HL-60 (cell line): ENCODE measurements around the gene PRPS2.

Experiments used
- DNase-seq, 2 experiments: peaks; one replicate each; pipeline ENCODE4 v3.0.0-alpha.2; 2010 to 2020; ENCODE audit warnings: low read depth in 1 of 2, low spot score in 1 of 2
- H3K27ac ChIP-seq: fragments of 250-450 bp; sonication (Bioruptor Pico); replicated peaks from 2 replicates; pipeline ENCODE4 v1.5.1; 2020; ENCODE audit warnings: mild to moderate bottlenecking, moderate library complexity
- H3K27me3 ChIP-seq: fragments of 250-450 bp; sonication (Bioruptor Pico); 2 replicates; pipeline ENCODE4 v1.5.1; 2021; ENCODE audit warnings: mild to moderate bottlenecking, moderate library complexity; ENCODE audit not compliant: insufficient read depth, poor library complexity, severe bottlenecking
- H3K4me3 ChIP-seq: replicated peaks from 2 replicates; pipeline ENCODE4 v1.5.1; 2011; ENCODE audit warnings: mild to moderate bottlenecking, control low read depth, low read length; ENCODE audit not compliant: insufficient read depth
- CTCF ChIP-seq: IDR thresholded peaks from one replicate; pipeline ENCODE4 v1.5.1; 2011; ENCODE audit warnings: low read length, control low read depth, inconsistent platforms; ENCODE audit not compliant: insufficient read depth
- GABPA ChIP-seq: IDR thresholded peaks from 2 replicates; pipeline ENCODE4 v1.6.1; 2012; ENCODE audit warnings: low read depth
- POLR2AphosphoS5 ChIP-seq: IDR thresholded peaks from 2 replicates; pipeline ENCODE4 v1.6.1; 2012; ENCODE audit warnings: low read depth
- SPI1 ChIP-seq: IDR thresholded peaks from 2 replicates; pipeline ENCODE4 v1.6.1; 2012; ENCODE audit warnings: low read depth, mild to moderate bottlenecking, borderline replicate concordance
- TF ChIP-seq, protein P1 (sequence below): IDR thresholded peaks from 2 replicates; pipeline ENCODE4 v1.6.1; 2012; ENCODE audit warnings: low read depth; ENCODE audit not compliant: insufficient replicate concordance

Gene PRPS2

DNA sequence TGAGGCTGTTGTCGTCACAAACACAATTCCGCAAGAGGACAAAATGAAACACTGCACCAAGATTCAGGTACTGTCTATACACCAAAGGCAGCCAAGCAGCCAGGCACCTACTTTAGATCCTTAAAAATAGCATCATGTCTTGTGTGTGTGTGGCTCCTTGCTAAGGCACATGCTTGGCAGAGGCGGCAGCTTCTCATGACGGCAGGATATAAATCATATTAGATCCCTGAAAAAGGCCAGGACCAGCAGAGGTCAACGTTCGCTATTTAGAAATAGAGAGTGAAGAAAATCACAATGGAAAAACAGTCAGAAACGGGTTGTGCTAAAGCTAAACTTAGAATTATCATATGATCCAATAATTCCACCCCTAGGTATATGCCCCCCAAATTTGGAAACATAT lies 29.5 kb downstream of the PRPS2 start:
- Histone ChIP-seq H3K4me3 (no peak overlapping the region), H3K27me3 (no peaks in the 10 kb centered on the region), H3K27ac (no peak overlapping the region)
- TF ChIP-seq POLR2AphosphoS5 (no peak), SPI1 (no peak), CTCF (no peak), GABPA (no peak)
- TF ChIP-seq, protein P1, sequence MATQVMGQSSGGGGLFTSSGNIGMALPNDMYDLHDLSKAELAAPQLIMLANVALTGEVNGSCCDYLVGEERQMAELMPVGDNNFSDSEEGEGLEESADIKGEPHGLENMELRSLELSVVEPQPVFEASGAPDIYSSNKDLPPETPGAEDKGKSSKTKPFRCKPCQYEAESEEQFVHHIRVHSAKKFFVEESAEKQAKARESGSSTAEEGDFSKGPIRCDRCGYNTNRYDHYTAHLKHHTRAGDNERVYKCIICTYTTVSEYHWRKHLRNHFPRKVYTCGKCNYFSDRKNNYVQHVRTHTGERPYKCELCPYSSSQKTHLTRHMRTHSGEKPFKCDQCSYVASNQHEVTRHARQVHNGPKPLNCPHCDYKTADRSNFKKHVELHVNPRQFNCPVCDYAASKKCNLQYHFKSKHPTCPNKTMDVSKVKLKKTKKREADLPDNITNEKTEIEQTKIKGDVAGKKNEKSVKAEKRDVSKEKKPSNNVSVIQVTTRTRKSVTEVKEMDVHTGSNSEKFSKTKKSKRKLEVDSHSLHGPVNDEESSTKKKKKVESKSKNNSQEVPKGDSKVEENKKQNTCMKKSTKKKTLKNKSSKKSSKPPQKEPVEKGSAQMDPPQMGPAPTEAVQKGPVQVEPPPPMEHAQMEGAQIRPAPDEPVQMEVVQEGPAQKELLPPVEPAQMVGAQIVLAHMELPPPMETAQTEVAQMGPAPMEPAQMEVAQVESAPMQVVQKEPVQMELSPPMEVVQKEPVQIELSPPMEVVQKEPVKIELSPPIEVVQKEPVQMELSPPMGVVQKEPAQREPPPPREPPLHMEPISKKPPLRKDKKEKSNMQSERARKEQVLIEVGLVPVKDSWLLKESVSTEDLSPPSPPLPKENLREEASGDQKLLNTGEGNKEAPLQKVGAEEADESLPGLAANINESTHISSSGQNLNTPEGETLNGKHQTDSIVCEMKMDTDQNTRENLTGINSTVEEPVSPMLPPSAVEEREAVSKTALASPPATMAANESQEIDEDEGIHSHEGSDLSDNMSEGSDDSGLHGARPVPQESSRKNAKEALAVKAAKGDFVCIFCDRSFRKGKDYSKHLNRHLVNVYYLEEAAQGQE, result no peak
- no peak for DNase-seq

DNA sequence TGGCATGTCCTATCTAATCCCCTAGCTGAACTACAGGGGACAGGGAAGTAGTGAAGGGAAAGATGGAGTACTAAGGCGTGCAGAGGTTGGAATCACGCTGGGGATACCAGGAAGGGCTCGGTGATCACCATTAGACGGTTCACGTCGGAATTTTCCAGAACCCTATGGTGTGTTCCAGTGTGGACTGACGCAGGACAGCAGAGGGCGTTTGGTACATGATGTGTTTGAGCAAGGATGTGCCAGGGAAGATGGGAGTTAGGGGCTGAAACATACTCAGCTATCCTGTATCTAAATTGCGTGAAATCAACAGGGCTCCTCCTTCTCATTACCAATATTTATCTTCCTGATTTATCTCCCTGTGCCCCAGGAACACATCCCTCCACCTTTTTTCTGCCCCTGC lies 33.7 kb downstream of the PRPS2 start:
- Histone ChIP-seq H3K4me3 (no peak overlapping the region), H3K27me3 (peaks cover 3% of the 10 kb centered on the region), H3K27ac (no peak overlapping the region)
- no peak for DNase-seq
- peak; percentile 24; the same call in 1 of the 2 replicates for TF ChIP-seq POLR2AphosphoS5
- TF ChIP-seq, protein P1, result no peak

DNA sequence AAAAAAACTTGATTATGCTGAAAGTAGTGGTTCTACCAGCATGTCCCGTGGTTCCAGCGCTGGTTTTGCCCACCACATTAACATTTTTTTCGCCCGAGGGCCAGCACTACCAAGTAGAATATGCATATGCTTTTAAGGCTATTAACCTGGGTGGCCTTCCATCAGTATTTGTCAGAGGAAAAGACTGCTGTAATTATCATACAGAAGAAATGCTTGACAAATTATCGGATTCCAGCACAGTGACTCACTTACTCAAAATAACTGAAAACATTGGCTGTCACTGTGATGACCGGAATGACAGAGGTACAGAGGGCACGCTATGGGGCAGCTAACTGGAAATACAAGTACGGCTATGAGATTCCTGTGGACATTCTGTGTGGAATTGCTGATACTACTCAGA lies 34.6 kb downstream of the PRPS2 start:
- H3K27ac ChIP-seq, result no peak overlapping the region
- peaks cover 3% of the 10 kb centered on the region for H3K27me3 ChIP-seq
- H3K4me3 ChIP-seq, result no peak overlapping the region
- no peak for TF ChIP-seq CTCF
- no peak for TF ChIP-seq SPI1
- TF ChIP-seq POLR2AphosphoS5, result no peak
- TF ChIP-seq GABPA, result no peak
- TF ChIP-seq, protein P1, result no peak
- DNase-seq, result no peak

DNA sequence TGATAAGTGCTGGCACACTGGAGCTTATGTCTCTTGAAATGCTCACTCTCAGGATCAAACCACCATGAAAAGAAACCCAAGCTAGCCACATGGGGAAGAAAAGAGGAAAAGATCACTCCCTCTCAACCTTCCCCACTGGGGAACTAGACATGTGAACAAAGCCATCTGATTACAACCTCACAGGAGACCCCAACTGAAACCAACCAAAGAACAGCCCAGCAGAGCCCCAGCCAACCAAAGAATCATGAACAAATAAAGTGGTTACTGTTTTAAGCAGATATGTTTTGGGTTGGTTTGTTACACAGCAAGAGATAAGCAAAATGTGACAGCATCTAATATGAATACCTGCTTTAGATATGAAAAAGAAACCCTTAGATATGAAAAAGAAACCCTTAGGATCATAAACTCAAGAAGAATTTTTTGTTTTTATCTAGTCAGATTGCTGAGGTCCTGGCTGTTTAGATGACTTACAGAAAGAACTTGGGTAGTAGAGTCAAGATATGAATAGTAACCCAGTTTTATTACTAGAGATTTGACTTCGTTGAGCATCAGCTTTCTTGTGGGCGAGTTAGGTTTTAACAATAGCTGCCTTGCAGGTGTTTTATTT lies 52.0 kb downstream of the PRPS2 start:
- no peak for DNase-seq
- no peak for TF ChIP-seq POLR2AphosphoS5
- no peak for TF ChIP-seq SPI1
- TF ChIP-seq, protein P1, result no peak
- no peak for TF ChIP-seq CTCF
- TF ChIP-seq GABPA, result no peak
- Histone ChIP-seq H3K27ac (no peak overlapping the region), H3K4me3 (no peak overlapping the region), H3K27me3 (no peaks in the 10 kb centered on the region)
